Measurements from ENCODE around the gene SERPINB8. TPM values are rescaled to one million over a fixed set of nuclear protein-coding genes. Genes with fewer than 3 reads are reported as not detected.

Gene SERPINB8
- total and polyA plus RNA-seq, 2 of the 13 experiments (the other 11 are each of a cell fraction or from before 2014, with no cell fraction given), result 0.95 to 2.2 TPM

- ChIA-PET POLR2A (no interaction called here), CTCF (ENCODE audit: low intra/inter-chr PET ratio, low total read pairs) (no interaction called here)
- H3K9me3 ChIP-seq (ENCODE audit: low read length), result no peaks in the 10 kb centered on the region
- no peak overlapping the region for H2AFZ ChIP-seq (ENCODE audit: low read length)
- intact Hi-C loops (cut with micrococcal nuclease; ENCODE audit: unreplicated experiment) (no loop called here), in situ Hi-C loops (cut with HindIII; ENCODE audit: extremely low pct_ligation_motif_present, low pct_unique_long_range_greater_than_20kb) (no loop called here)
- no peak overlapping the region for H3K4me2 ChIP-seq (ENCODE audit: low read depth, low read length)
- FAIRE-seq (no peak), ATAC-seq (no peak), DNase-seq (ENCODE audit: low spot score) (no peak)
- H3K9ac ChIP-seq (ENCODE audit: insufficient read depth, low read depth, low read length), result no peak overlapping the region
- no peaks in the 10 kb centered on the region for H3K4me1 ChIP-seq (ENCODE audit: insufficient read depth, low read length)
- H3K4me3 ChIP-seq (replicated peaks in 1 of 3; ENCODE audit: insufficient read depth in 1 of 3, low read depth in 2 of 3, low read length in 3 of 3), result no peak overlapping the region
- no peaks in the 10 kb centered on the region for H4K20me1 ChIP-seq (ENCODE audit: insufficient read depth, low read length)
- TF ChIP-seq ZNF816 (CRISPR knock-in tag; IDR thresholded peaks at IDR 0.05; ENCODE audit: borderline replicate concordance) (no peak), HNRNPK (IDR thresholded peaks at IDR 0.05; ENCODE audit: low read depth, low read length, poor library complexity, severe bottlenecking) (no peak), MYPOP (CRISPR knock-in tag; IDR thresholded peaks at IDR 0.05) (no peak), TOE1 (CRISPR knock-in tag; IDR thresholded peaks at IDR 0.05) (no peak), REST (IDR thresholded peaks at IDR 0.05; ENCODE audit: borderline replicate concordance in 1 of 2, low read depth in 1 of 2, low read length in 2 of 2) (no peak), SNAPC5 (CRISPR knock-in tag; IDR thresholded peaks at IDR 0.05; ENCODE audit: borderline replicate concordance) (no peak), ARNT2 (CRISPR knock-in tag; IDR thresholded peaks at IDR 0.05; ENCODE audit: low read depth) (no peak), CREB3 (CRISPR knock-in tag; IDR thresholded peaks at IDR 0.05) (no peak), ZNF549 (CRISPR knock-in tag; IDR thresholded peaks at IDR 0.05) (no peak), FOXM1 (CRISPR knock-in tag; IDR thresholded peaks at IDR 0.05) (no peak), ASH2L (IDR thresholded peaks at IDR 0.05; ENCODE audit: insufficient read length, low read depth, low read length) (no peak), NRL (CRISPR knock-in tag; IDR thresholded peaks at IDR 0.05; ENCODE audit: borderline replicate concordance) (no peak)
- H3K79me2 ChIP-seq (ENCODE audit: insufficient read depth, low read length), result no peaks in the 10 kb centered on the region
- 43% methylated on average over 2 of the region's 2 CpGs for WGBS (ENCODE audit: low lambda C conversion rate)
- no peak overlapping the region for H3K27ac ChIP-seq (ENCODE audit: extremely low read length, insufficient read depth, low read length)
- no peaks in the 10 kb centered on the region for H3K36me3 ChIP-seq (replicated peaks in 1 of 2; ENCODE audit: control insufficient read depth in 1 of 2, insufficient read depth in 2 of 2, low read length in 2 of 2)
- H3K27me3 ChIP-seq (ENCODE audit: control insufficient read depth in 1 of 2, insufficient read depth in 2 of 2, low read length in 2 of 2), result no peaks in the 10 kb centered on the region
- BruUV-seq (replicated peaks), result no TSS peak
Observed at GRCh38 chr18:63987743-63988142, 17.9 kb downstream of the SERPINB8 start.
